ENCODE results near the gene DCP2.

The DCP2 gene

DNA sequence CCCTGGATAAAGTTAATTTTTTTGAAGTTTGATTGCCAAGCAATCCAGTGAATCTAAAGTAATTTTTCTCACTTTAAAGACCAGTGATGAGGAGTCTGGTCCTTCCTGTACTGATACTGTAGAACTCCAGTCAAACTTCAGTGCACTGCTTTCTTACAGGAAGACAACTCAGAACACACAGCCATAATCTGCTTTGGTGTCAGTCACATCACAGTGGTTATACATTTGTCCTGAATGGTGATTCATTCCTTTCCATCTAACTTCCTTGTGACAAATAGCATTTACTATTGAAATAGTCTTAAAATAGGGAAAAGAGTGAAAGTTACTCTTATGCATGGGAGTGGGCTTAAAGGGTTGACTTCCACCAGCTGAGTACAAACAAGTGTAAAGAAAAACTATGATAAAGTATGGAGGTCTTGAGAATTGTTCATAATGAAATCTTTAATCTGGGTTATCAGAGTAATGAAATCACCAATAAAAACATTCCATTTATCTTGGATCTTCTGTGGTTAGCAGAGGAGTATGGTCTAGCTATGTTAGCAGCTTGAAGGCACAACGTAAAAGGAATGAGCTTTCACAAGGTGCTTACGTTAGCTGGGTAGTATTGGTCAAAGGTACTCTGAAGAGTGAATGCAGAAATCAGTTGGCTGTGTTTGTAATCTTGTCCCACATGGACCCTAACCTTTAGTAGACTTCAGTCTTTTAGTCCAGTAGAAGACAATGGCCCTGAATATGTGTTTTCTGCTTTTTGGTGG is 41.5 kb downstream of the DCP2 start:
- no peak for DNase-seq (ENCODE audit: low read depth in 3 of 3, low spot score in 1 of 3)

DNA sequence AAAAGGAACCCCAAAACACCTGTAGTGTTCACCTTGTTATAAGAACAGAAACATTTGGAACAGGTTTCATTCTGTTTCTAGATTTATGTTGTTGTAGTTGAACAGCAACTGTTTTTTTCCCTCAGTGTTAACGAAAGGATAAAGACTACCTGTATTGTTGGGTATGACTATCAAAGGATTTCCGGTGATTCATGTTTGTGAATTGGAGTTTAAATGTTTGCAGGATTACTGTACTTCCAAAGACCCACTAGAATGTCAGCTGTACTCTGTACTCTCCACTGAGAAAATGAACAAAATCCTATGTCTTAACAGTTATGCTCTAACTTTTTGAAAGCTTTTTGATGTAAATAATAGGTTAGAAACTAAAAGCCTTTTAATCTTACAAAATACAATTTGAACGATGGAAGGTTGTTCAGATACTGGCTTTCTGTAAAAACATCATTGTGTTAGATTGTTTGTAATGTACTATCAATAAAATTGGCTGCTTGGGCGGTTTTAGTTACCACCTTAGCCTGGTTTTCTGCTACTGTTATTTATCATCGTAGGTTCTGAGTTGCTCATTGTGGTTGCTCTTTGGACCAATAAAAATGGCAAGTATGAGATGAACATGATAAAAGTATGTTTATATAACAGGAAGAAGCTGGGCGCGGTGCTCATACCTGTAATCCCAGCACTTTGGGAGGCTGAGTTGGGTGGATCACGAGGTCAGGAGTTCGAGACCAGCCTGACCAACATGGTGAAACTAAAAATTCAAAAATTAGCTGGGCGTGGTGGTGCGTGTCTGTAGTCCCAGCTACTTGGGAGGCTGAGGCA is 44.1 kb downstream of the DCP2 start:
- no peak for DNase-seq (ENCODE audit: low read depth in 3 of 3, low spot score in 1 of 3)

DNA sequence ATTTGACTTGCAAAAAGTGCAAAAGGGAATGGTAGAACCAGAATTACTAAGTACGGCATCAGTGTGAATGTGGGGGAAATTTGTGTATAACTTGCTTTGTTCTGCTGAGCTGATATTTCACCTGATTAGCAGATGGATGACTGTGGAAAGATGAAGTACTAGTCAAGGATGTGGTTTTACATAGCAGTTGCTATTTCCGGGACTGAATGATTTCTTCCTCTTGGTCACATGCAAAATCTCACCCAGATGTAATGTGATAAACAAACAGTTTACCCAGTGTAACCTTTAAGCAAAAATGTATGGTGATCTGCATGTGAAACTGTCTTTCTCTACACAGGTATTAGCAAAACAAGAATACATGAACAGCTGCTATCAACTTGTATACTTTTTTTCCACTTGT is 46.1 kb downstream of the DCP2 start:
- no peak for DNase-seq (ENCODE audit: low read depth in 3 of 3, low spot score in 1 of 3)

DNA sequence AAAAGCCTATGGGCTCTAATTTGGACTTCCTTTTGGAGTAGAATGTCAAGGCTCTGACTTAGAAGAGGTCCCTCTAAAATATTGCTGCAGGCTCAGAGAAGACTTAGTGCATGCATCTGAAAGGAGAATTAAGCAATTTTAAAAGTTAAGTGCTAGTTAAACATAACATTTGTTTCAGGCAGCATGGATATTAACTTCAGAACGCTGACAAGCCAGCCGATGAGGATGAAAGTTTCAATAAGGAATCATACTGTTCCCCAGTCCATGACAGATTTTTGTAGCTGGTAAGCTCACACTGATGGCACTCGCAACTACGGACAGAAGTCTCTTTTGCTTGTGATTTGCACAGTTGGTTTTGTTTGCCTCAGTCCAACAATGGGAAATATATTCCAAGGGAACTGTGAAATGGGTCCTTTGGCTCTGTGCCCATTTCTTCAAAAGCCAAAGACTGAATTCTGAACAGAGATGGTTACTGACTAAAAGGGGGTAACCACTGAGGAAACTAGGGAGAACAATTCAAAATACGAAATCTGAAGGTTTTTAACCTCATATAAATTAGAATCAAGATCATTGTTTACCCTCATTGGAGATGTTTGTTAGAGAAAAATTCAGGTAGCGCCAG is 47.6 kb downstream of the DCP2 start:
- no peak for DNase-seq (ENCODE audit: low read depth in 3 of 3, low spot score in 1 of 3)

DNA sequence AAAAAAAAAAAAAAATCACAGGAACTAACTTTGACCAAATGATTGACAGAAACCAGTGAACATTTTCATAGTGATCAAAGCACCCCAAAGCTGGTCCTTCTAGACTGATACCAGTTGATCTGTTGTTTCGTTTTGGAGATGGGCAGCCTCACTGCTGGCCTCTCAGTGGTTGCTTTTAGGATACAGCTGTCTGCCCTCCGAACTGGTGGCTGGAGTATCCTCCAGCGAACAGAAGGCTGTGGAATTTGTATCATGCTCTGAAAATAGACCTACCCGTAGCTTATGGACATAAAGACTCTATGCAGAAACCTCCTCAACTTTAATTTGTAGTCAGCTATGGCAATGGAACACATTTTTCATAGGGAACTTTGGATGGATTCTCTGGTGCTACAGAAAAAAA is 49.0 kb downstream of the DCP2 start:
- DNase-seq (ENCODE audit: low read depth in 3 of 3, low spot score in 1 of 3), result no peak

DNA sequence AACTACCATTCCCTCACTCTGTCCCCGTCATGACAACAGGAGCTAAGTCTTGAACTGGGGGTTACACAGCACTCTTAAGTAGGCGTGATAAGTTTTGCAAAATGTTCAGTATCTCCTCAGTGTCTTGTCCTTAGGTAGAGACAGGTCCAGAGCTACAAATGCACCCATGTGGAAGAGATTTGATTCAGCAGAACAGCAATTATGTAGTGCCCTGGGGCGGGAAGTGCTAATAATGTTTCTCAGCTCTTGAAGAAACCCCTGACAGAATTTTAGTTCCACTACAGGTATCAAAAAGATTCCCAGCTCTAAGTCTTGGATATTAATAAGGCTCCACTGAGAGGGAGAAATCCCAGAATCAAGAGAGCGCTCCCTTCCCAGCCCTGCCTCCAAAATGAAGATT is 49.6 kb downstream of the DCP2 start:
- no peak for DNase-seq (ENCODE audit: low read depth in 3 of 3, low spot score in 1 of 3)

DNA sequence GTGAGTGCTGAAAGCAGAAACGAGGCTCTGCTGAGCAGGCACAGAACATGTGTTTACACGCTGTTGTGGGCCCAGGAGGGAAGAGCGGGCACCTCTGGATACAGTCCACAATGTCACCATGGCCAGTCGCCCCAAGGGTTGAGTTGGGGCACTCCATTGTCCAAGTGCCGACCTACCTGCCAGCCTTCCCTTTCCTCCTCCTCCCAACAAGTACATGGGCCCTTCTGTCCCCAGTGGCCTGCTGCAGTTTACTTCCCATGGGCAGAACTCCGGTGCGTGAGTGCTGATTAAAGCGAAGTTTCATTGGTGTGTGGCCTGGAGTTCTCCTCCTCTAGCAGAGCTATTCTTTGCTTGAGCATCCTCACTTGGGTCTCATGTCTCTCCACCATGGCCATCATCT is 50.4 kb downstream of the DCP2 start:
- DNase-seq (ENCODE audit: low read depth in 3 of 3, low spot score in 1 of 3), result no peak

DNA sequence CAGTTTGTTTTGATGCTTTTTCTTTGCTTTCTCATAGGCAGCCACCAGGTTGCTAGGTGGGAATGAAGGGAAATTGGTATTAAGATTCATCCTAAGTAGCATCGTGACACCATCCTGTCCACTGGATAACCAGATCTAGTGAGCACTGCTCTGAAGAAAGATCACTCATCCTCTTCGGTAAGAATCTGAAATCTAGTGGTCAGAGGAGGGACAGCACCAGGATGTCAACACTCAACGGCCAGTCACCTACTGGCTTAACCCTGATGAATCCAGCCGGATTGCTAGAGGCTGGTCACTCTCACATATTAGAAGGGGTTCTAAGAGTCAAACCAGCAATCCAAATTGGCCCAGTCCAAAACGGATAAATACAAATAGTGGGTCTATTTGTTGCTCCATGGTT is 50.8 kb downstream of the DCP2 start:
- DNase-seq (ENCODE audit: low read depth in 3 of 3, low spot score in 1 of 3), result no peak

DNA sequence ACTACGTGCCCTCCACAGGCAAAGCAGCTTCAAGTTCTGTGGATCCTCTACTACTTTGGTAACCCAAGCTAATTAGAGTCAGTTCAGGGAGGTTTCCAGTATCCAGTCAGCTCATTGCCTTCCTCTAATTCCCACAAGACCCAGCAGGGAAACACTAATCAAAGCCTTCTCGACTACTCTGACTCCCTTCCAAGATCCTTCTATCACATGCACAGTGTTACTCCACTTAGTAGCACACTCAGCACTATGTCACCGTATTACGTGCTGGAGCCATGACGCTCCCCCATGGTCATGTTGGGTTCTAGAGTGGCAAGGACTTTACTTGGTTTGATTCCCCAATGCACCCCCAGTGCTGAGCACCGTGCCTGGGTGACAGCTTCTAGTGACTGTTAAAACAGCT is 53.0 kb downstream of the DCP2 start:
- DNase-seq (ENCODE audit: low read depth in 3 of 3, low spot score in 1 of 3), result no peak

DNA sequence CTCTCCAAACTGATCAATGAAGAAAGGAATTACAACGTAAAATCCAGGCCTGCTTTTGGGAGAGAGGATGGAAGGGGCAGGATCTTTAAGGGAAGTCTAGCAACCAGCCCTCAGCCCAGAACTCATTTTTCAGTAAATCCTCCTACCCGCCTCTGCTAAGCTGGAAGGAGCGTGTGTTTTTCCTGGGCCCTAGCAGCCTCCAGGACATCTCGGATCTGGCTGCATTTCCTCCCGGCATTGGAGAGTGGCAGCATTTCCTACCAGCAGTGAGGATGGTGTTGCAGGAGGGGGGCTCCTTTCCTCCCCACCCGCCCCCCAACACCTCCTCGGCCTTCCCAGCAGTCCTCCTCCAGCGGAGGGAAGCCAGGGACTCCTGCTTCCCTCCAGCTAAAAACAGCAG is 54.5 kb downstream of the DCP2 start:
- DNase-seq (ENCODE audit: low read depth in 3 of 3, low spot score in 1 of 3), result no peak

DNA sequence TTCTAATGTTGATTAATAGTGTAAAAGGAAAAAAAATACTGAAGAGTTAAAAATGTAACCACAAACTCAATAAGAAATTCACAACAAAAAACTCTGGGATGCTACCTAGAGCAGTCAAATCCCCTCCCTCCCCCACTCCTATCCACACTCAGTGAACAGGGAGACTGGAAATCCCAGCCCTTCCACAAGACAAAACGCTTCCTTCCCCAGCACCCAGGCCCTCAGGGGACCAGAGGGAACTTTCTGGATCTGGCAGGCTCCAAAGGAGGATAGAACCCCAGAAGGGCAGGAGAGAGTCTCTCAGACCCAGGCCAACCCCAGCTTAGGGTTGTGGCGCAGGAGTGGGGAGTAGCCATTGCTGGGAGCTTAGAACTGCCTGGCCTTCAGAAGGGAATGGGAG is 55.0 kb downstream of the DCP2 start:
- no peak for DNase-seq (ENCODE audit: low read depth in 3 of 3, low spot score in 1 of 3)

DNA sequence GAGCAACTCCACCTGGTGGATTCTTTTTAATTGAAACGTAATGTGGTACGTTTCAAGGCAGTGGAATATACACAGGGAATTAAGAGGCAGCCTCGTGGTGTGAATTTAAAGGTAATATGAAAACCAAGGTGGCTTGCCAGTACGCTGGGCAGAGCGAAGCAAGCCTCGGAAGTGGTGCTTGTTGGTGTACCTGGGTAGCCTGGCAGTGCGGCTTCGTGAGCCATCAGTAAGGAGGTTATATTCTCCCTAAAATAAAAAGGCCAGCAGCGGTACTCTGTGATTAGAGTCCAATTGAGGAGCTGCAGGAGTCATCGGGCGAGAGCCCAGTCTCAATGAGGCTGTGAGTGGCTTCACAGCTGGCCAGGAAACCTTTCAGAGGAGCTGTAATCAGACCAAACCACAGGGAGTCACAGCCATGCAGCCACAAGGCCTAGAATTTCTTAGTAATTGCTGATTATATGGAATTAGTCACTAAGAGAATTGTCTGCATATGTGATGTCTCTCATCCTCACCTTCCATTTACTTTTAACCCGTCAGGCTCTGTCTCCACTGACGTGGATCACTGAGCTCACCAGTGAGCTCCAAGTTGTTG is 57.7 kb downstream of the DCP2 start:
- DNase-seq (ENCODE audit: low read depth in 3 of 3, low spot score in 1 of 3), result no peak

DNA sequence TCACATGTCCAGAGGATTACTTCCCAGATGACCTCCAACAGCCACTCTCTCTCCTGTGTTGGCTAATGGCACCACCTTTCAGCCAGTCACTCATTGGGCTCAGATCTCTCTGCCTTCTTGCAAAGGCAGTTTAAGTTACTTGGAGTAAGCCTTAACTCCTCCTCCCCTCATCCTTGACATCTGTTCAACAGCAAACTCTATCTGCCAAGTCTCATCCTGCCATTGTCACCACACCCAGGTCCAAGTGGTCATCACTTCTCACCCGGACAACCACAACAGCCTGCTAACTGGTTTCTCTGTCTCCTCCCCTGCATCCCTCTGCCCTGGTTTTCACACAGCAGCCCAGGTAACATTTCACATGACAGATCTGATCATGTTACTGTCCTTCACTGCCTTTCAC is 58.5 kb downstream of the DCP2 start:
- no peak for DNase-seq (ENCODE audit: low read depth in 3 of 3, low spot score in 1 of 3)

DNA sequence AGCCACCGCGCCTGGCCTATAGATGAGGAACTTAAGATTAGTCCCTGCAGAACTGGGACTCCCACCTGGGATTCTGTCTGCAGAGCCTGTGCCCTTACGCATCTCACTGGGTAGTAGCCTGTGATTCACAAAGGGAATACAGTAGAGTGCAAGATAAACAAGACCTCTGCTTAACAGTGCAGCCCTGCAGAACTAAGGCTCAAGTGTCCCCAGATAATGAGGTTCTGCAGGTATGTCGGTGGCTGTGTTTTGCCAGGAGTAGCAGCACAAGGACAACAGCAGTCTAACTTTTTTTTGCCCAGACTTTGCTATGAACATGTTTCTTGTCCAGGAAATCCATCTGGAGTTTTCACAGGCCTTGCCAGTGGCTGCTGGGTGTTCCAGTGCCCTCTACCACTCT is 59.7 kb downstream of the DCP2 start:
- DNase-seq (ENCODE audit: low read depth in 3 of 3, low spot score in 1 of 3), result no peak

DNA sequence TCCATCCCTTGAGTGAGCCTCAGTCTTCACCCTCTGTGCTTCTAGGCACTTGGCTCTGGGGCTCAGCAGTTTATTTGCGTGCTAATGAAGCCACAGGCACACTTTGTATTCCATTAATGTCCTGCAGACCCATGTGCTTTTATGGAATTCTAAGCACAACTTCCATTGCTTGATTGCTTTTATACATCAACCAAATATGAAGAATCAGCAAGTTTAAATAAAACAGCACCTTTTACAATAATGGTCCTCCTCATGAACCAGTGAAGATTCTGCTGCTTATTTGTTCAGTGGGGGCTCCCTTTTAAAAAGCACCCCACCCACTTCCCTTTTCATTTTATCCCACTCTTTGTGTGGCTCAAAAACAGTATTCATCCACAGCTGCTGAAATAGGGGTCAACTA is 60.2 kb downstream of the DCP2 start:
- DNase-seq (ENCODE audit: low read depth in 3 of 3, low spot score in 1 of 3), result no peak

DNA sequence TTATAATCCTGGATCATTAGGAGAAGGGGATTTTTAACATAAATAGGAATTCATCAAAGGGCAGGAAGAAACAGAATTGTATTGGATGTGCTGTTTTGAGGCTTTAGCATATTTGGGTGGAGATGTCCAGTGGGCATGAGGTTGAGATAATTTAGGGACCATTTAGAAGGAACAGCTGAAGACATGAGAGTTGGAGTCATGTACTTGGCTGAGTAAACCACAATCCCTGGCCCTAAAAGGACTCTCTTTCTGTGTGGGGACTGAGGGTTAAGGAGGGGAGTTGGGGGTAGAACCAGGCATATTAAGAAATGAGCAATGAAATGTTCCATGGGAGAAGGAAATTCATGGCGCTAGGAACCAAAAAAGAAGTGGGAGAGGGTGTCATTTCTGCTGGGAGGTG is 61.5 kb downstream of the DCP2 start:
- DNase-seq (ENCODE audit: low read depth in 3 of 3, low spot score in 1 of 3), result no peak

DNA sequence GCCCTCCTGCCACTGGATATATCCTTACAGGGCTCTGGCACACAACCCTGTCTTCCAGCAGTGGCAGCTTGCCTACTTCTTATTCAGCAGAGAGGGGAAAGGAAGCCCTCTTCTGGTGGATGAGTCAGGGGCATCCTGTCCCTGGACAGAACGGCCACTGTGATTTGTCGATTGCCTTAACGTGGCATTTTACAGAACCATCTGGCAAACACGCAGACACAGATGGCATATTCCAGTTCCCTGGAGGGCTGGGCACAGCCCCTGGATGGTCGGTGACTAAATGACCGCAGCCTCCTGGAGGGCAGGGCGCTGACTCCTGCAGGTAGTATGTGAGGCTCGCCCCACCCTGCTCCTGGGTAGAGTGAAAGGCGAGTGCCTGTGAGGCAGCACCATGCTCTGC is 62.1 kb downstream of the DCP2 start:
- no peak for DNase-seq (ENCODE audit: low read depth in 3 of 3, low spot score in 1 of 3)

DNA sequence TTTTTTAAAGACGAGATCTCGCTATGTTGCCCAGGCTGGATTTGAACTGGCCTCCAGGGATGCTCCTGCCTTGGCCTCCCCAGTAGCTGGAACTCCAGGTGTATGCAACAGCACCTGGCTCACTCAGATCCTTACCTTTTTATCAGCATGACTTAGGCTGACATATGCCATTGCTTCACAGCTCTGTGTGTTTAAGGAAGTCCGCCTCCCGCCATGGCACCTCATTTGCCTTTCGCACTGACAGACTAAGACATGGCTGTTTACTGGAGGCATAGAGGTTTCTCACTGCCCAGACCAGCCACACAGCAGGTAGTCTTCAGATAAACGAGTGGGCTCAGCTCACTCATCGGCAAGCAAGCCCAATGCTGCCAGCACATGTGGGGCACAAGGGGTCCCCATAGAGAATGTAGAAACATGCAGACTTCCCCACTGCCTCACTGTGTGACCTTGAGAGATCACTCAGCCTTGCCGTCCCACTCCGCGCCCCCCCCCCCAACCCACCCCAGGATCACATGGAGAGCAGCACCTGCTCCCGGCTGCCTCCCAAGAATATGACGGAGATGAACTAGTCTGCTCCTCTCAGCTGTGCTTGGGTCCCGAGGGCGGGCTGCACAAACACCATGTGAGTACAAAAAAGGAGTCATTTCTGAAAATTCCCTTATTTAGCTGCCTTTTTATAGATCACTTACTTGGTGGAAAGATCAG is 62.8 kb downstream of the DCP2 start:
- DNase-seq (ENCODE audit: low read depth in 3 of 3, low spot score in 1 of 3), result no peak

DNA sequence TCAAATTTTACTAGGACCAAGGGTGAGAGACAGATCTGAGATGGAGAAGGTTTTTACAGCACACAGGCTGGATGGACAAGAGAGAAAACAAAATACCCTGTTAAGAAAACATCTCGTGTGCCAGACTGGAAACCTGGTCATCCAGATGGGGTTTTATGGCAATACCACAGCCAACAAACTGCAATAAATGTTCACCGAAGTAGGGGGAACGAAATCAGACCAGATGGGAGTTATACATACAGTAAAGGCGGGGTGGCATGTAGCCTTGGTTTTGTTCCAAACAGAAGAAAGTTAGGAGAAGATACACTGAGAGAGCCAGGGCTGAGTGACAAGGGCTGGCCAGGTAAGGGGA is 63.3 kb downstream of the DCP2 start:
- DNase-seq (ENCODE audit: low read depth in 3 of 3, low spot score in 1 of 3), result no peak

DNA sequence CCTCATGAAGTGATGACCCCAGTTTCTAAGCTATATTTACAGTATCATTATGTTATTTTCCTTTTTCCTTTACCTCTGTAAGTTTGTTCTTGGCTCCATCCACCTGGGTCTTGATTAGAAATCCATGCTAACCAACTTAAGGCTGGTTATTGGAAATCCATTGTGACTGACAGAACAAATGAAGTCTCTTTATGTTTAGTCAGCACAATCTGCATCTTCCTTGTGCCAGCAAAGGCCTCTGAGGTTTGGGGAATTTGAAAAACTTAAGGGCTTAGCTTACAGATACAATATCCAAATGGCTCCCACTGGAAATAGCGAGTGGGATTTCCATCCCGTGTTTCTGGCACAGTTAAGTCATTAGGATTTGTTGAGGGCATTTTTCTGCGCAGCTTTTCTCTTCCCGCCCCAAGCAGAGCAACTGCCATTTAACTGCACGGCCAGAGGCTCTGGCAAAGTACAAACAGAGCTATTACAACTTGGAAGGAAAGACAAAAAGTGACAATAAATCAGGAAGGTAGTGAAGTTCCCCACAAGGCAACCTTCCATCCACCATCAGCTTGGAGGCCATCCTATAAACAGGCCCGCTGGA is 64.2 kb downstream of the DCP2 start:
- no peak for DNase-seq (ENCODE audit: low read depth in 3 of 3, low spot score in 1 of 3)
